IMR-90 (cell line): ENCODE measurements around the gene DCDC2. TPM values are rescaled to one million over a fixed set of nuclear protein-coding genes. Genes with fewer than 3 reads are reported as not detected.

Experiments
- ATAC-seq: fragments of 200-7000 bp; cut with Tn5 transposase; 2 replicates; pipeline ENCODE4 v1.9.1; 2020; ENCODE audit warnings: low read depth, mild to moderate bottlenecking, moderate library complexity
- BruUV-seq: library from RNA; stranded (reverse); fragments of 400-500 nt; replicated peaks from 2 replicates; lab custom pipeline; 2021; lab: Mats Ljungman, UMichigan
- CTCF ChIA-PET: fragments of 300-600 bp; formaldehyde crosslinking; extraction: SDS; loops from one replicate; lab custom pipeline; 2021; ENCODE audit warnings: antibody characterized with exemption; lab: Yijun Ruan, JAX
- POLR2A ChIA-PET: fragments of 300-600 bp; sonication (Branson Sonifier 250); formaldehyde crosslinking; loops from one replicate; lab custom pipeline; 2022; ENCODE audit warnings: antibody characterized with exemption; ENCODE audit not compliant: unreplicated experiment; lab: Charles Lee
- DNase-seq: peaks from one replicate; pipeline ENCODE4 v3.0.0; 2013
- H2AFZ ChIP-seq: replicated peaks from 2 replicates; pipeline ENCODE3; 2013; ENCODE audit warnings: low read length, mild to moderate bottlenecking; ENCODE audit not compliant: poor library complexity
- H2AK5ac ChIP-seq: 2 replicates; pipeline ENCODE4 v1.6.1; 2013; ENCODE audit warnings: low read depth, low read length, inconsistent platforms
- H2AK9ac ChIP-seq: replicated peaks from 2 replicates; pipeline ENCODE3; 2013; ENCODE audit warnings: mild to moderate bottlenecking, low read depth, low read length, moderate library complexity; ENCODE audit not compliant: poor library complexity
- H2BK120ac ChIP-seq: 2 replicates; pipeline ENCODE4 v1.6.1; 2013; ENCODE audit warnings: low read depth, low read length, inconsistent platforms
- H2BK15ac ChIP-seq: 3 replicates; pipeline ENCODE4 v1.6.1; 2013; ENCODE audit warnings: low read depth, low read length, inconsistent platforms
- H2BK20ac ChIP-seq: 2 replicates; pipeline ENCODE4 v1.6.1; 2013; ENCODE audit warnings: low read depth, mild to moderate bottlenecking, inconsistent platforms, low read length, moderate library complexity
- H2BK5ac ChIP-seq: 2 replicates; pipeline ENCODE4 v1.6.1; 2013; ENCODE audit warnings: mild to moderate bottlenecking, low read depth, low read length, inconsistent platforms; ENCODE audit not compliant: poor library complexity, severe bottlenecking
- H3K14ac ChIP-seq: replicated peaks from 2 replicates; pipeline ENCODE4 v1.6.1; 2013; ENCODE audit warnings: low read depth, low read length, inconsistent platforms
- H3K18ac ChIP-seq: 2 replicates; pipeline ENCODE4 v1.6.1; 2013; ENCODE audit warnings: low read depth, low read length, control low read depth
- H3K23ac ChIP-seq: 2 replicates; pipeline ENCODE4 v1.6.1; 2013; ENCODE audit warnings: low read depth, low read length, inconsistent platforms
- H3K27ac ChIP-seq: 2 replicates; pipeline ENCODE4 v1.5.1; 2013; ENCODE audit warnings: mild to moderate bottlenecking, control low read depth, low read length; ENCODE audit not compliant: insufficient read depth
- H3K27me3 ChIP-seq: 2 replicates; pipeline ENCODE4 v1.6.1; 2013; ENCODE audit warnings: low read length; ENCODE audit not compliant: control insufficient read depth, insufficient read depth
- H3K36me3 ChIP-seq: 2 replicates; pipeline ENCODE4 v1.6.1; 2013; ENCODE audit warnings: low read length, mixed read lengths; ENCODE audit not compliant: control insufficient read depth, insufficient read depth
- H3K4ac ChIP-seq: 2 replicates; pipeline ENCODE4 v1.6.1; 2013; ENCODE audit warnings: low read depth, low read length, inconsistent platforms
- H3K4me1 ChIP-seq: 2 replicates; pipeline ENCODE4 v1.6.1; 2013; ENCODE audit warnings: low read length, mixed read lengths; ENCODE audit not compliant: control insufficient read depth, insufficient read depth
- H3K4me2 ChIP-seq: 2 replicates; pipeline ENCODE4 v1.6.1; 2013; ENCODE audit warnings: low read depth, mild to moderate bottlenecking, control low read depth, low read length, moderate library complexity
- H3K4me3 ChIP-seq: 2 replicates; pipeline ENCODE4 v1.5.1; 2013; ENCODE audit warnings: low read depth, mild to moderate bottlenecking, control low read depth, low read length, moderate library complexity; ENCODE audit not compliant: insufficient read depth
- H3K56ac ChIP-seq: 2 replicates; pipeline ENCODE4 v1.6.1; 2013; ENCODE audit warnings: low read length, inconsistent platforms; ENCODE audit not compliant: insufficient read depth; ENCODE audit errors: extremely low read depth
- H3K79me1 ChIP-seq, 2 experiments: 2 replicates each; pipeline ENCODE4 v1.6.1; 2013; ENCODE audit warnings: low read length in 2 of 2, inconsistent platforms in 1 of 2, low read depth in 1 of 2
- H3K9ac ChIP-seq: 2 replicates; pipeline ENCODE4 v1.6.1; 2013; ENCODE audit warnings: low read depth, low read length, control low read depth
- H3K9me1 ChIP-seq: 2 replicates; pipeline ENCODE4 v1.6.1; 2013; ENCODE audit warnings: low read length, inconsistent platforms; ENCODE audit not compliant: insufficient read depth
- H3K9me3 ChIP-seq: 2 replicates; pipeline ENCODE4 v1.6.1; 2013; ENCODE audit warnings: low read length; ENCODE audit not compliant: control insufficient read depth, insufficient read depth
- H4K20me1 ChIP-seq: 2 replicates; pipeline ENCODE4 v1.6.1; 2013; ENCODE audit warnings: low read length, inconsistent platforms; ENCODE audit not compliant: insufficient read depth
- H4K5ac ChIP-seq: 2 replicates; pipeline ENCODE4 v1.6.1; 2013; ENCODE audit warnings: mild to moderate bottlenecking, low read depth, low read length, control low read depth
- H4K8ac ChIP-seq, 2 experiments: 2 replicates each; pipeline ENCODE4 v1.6.1; 2013; ENCODE audit warnings: low read depth in 2 of 2, low read length in 2 of 2, control low read depth in 1 of 2, inconsistent platforms in 1 of 2
- H4K91ac ChIP-seq: 2 replicates; pipeline ENCODE4 v1.6.1; 2013; ENCODE audit warnings: low read depth, low read length, inconsistent platforms; ENCODE audit not compliant: insufficient read depth
- CEBPB ChIP-seq: IDR thresholded peaks from 2 replicates; pipeline ENCODE4 v1.6.1; 2012; ENCODE audit warnings: low read depth, low read length, improper control_type of control experiment
- FOS ChIP-seq: fragments of 150-350 bp; IDR thresholded peaks from 2 replicates; pipeline ENCODE4 v1.6.1; 2016; ENCODE audit warnings: low read depth, low read length
- POLR2A ChIP-seq: IDR thresholded peaks from 2 replicates; pipeline ENCODE4 v1.6.1; 2012; ENCODE audit warnings: mild to moderate bottlenecking, low read depth, low read length
- RAD21 ChIP-seq: IDR thresholded peaks from 2 replicates; pipeline ENCODE4 v1.6.1; 2012; ENCODE audit warnings: low read length, improper control_type of control experiment
- RCOR1 ChIP-seq: IDR thresholded peaks from 2 replicates; pipeline ENCODE4 v1.6.1; 2012; ENCODE audit warnings: mild to moderate bottlenecking, low read length, improper control_type of control experiment; ENCODE audit not compliant: insufficient replicate concordance
- RFX5 ChIP-seq: IDR thresholded peaks from 2 replicates; pipeline ENCODE4 v1.8.0; 2012; ENCODE audit warnings: low read depth, mild to moderate bottlenecking, low read length, moderate library complexity
- WGBS, 2 experiments: methylation state at CpG; one replicate each; pipeline versions ENCODE4 v1.1.5 to v1.1.7; 2013; ENCODE audit warnings: missing lambda C conversion rate in 2 of 2; ENCODE audit not compliant: insufficient read length in 1 of 2; ENCODE audit errors: extremely low coverage in 2 of 2; 5-methylcytosine and 5-hydroxymethylcytosine counted together
- dilution Hi-C: fragments of 300-500 bp; cut with HindIII; formaldehyde crosslinking; loops from one replicate; pipeline ENCODE4 v1.14.3; 2018; ENCODE audit warnings: low sequenced_read_pairs; ENCODE audit not compliant: unreplicated experiment
- in situ Hi-C: fragments of 300-500 bp; cut with MboI; formaldehyde crosslinking; loops from 3 replicates; pipeline ENCODE4 v1.14.3; 2019; ENCODE audit warnings: low sequenced_read_pairs, inconsistent platforms, mixed read lengths
- intact Hi-C: fragments of 100-400 bp; cut with micrococcal nuclease; formaldehyde crosslinking; loops from 2 replicates; pipeline ENCODE4 v1.10.0; 2022
- polyA plus RNA-seq, 3 experiments: library from polyadenylated mRNA; depleted of rRNA; stranded (reverse); fragments of >200 nt; gene quantifications; 2 replicates each; pipeline ENCODE4 v1.2.3, GENCODE V29; 2012; ENCODE audit warnings: low replicate concordance in 1 of 3
- total RNA-seq: library from RNA; depleted of rRNA; stranded (reverse); fragments of >200 nt; gene quantifications from 2 replicates; pipeline ENCODE4 v1.2.3, GENCODE V29; 2012

Gene DCDC2
- total and polyA plus RNA-seq, 2 of the 4 experiments (the other 2 are of a cell fraction) = not detected

DNA sequence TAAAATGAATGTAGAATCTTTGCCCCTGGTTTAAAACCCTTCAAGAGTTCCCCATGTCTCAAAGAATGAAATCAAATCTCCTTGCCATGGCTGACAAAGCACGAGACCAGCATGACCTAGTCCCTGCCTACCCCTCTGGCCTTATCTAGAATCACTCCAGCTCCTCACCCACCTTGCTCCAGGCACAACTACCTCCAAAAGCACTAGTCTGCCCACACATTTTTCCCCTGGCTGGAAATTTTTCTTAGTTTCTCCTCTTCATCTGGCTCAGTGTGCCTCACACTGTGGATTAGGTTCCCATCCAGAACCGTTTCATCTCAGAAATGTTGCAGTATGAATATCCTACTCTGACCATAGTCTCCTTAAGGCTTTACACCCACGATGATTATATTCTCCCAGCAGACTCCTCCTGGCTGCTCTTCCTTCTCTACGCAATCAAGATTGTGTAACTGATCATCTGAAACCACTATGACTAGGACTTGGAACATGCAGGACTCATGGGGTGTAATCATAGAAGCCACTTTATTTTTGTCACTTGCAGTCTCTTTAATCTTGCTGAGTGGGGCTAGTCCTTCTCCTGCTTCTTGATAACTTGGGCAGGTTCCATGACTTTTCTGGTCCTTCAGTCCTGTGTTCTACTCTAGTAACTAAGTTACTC is 37.0 kb upstream of the DCDC2 start:
- H4K20me1 ChIP-seq = no peaks in the 10 kb centered on the region
- H3K9me3 ChIP-seq = no peaks in the 10 kb centered on the region; the same call in 1 of the 2 replicates
- H3K27ac ChIP-seq = peak overlapping the region; percentile 68
- no peak overlapping the region for H3K23ac ChIP-seq
- intact Hi-C loops (no loop called here), in situ Hi-C loops (no loop called here), dilution Hi-C loops (no loop called here)
- H3K56ac ChIP-seq = no peak overlapping the region
- CTCF ChIA-PET = no interaction called here
- H3K36me3 ChIP-seq = no peaks in the 10 kb centered on the region
- peak; percentile 91 for DNase-seq
- H3K18ac ChIP-seq = peak overlapping the region; percentile 89; the same call in 1 of the 2 replicates
- H2BK120ac ChIP-seq = no peak overlapping the region
- POLR2A ChIA-PET = no interaction called here
- H2BK20ac ChIP-seq = no peak overlapping the region
- peak overlapping the region; percentile 62; the same call in 1 of the 2 replicates for H3K4me2 ChIP-seq
- no peak overlapping the region for H4K91ac ChIP-seq
- H4K5ac ChIP-seq = peak overlapping the region; percentile 55; the same call in 1 of the 2 replicates
- H3K27me3 ChIP-seq = no peaks in the 10 kb centered on the region
- BruUV-seq = no TSS peak
- H3K79me1 ChIP-seq = no peaks in the 10 kb centered on the region
- no peak overlapping the region for H3K4me3 ChIP-seq
- no peak overlapping the region for H3K14ac ChIP-seq
- H3K9ac ChIP-seq = no peak overlapping the region
- 50% methylated on average over 1 of the region's 4 CpGs; no CpG with 5 or more reads in 1 of the 2 experiments for WGBS, 2 experiments
- no peak overlapping the region for H4K8ac ChIP-seq
- no peak overlapping the region for H3K4ac ChIP-seq
- no peaks in the 10 kb centered on the region for H3K9me1 ChIP-seq
- no peak for TF ChIP-seq POLR2A
- TF ChIP-seq RFX5 = 0 out of 2 replicates have a peak, but pooled peaks have one; percentile 21
- peak; percentile 95 for TF ChIP-seq CEBPB
- peak; percentile 62; the same call in 1 of the 2 replicates for TF ChIP-seq FOS
- TF ChIP-seq RCOR1 = no peak
- no peak for TF ChIP-seq RAD21
- H2AFZ ChIP-seq = no peak overlapping the region
- peak; percentile 98 for ATAC-seq
- peaks cover 5% of the 10 kb centered on the region for H3K4me1 ChIP-seq
- peak overlapping the region; percentile 20; the same call in 1 of the 3 replicates for H2BK15ac ChIP-seq
- H2BK5ac ChIP-seq = peak overlapping the region; percentile 81
- H2AK5ac ChIP-seq = 0 out of 2 replicates have a peak overlapping the region, but pooled peaks have one; percentile 36
- no peak overlapping the region for H2AK9ac ChIP-seq
